OCI-LY3 (cell line): ENCODE results near the gene B3GALNT2.
A peak's percentile ranks its signal among the peaks of the same experiment; 100 is the strongest.

Source experiments
- H2AFZ ChIP-seq: fragments of 200-600, 300-600 bp; shearing (Covaris generic); 2 replicates; pipeline ENCODE4 v1.6.0; 2014; ENCODE audit warnings: antibody characterized with exemption, low read depth, low read length
- H3K27ac ChIP-seq: fragments of 200-600, 300-600 bp; sonication (generic); 2 replicates; pipeline ENCODE4 v1.5.1; 2014; ENCODE audit warnings: mild to moderate bottlenecking, low read length, moderate library complexity, mixed read lengths
- H3K27me3 ChIP-seq: fragments of 200-600, 300-600 bp; sonication (generic); 2 replicates; pipeline ENCODE4 v1.6.1; 2014; ENCODE audit warnings: low read depth, low read length, mixed read lengths
- H3K36me3 ChIP-seq: fragments of 200-600, 300-600 bp; sonication (generic); replicated peaks from 2 replicates; pipeline ENCODE3; 2014; ENCODE audit warnings: low read depth, low read length, mixed read lengths
- H3K4me1 ChIP-seq: fragments of 300-600, 200-600 bp; sonication (generic); 2 replicates; pipeline ENCODE4 v1.6.1; 2014; ENCODE audit warnings: low read length, mixed read lengths
- H3K4me2 ChIP-seq: fragments of 200-600, 300-600 bp; sonication (generic); 2 replicates; pipeline ENCODE4 v1.6.1; 2014; ENCODE audit warnings: low read length, mixed read lengths
- H3K4me3 ChIP-seq: fragments of 300-600, 200-600 bp; sonication (generic); 2 replicates; pipeline ENCODE4 v1.5.1; 2014; ENCODE audit warnings: antibody characterized with exemption, mild to moderate bottlenecking, low read length, moderate library complexity
- H3K79me2 ChIP-seq: fragments of 300-600, 200-600 bp; shearing (Covaris generic); 2 replicates; pipeline ENCODE4 v1.6.1; 2014; ENCODE audit warnings: mild to moderate bottlenecking, low read length, mixed read lengths
- H3K9ac ChIP-seq: fragments of 300-600, 200-600 bp; shearing (Covaris generic); 2 replicates; pipeline ENCODE4 v1.6.0; 2014; ENCODE audit warnings: mild to moderate bottlenecking, low read length, moderate library complexity
- H3K9me3 ChIP-seq: fragments of 200-600, 300-600 bp; shearing (Covaris generic); 2 replicates; pipeline ENCODE4 v1.6.1; 2014; ENCODE audit warnings: low read length, mixed read lengths; ENCODE audit not compliant: insufficient read depth
- H4K20me1 ChIP-seq: fragments of 200-600, 300-600 bp; sonication (generic); 2 replicates; pipeline ENCODE4 v1.6.1; 2016; ENCODE audit warnings: low read length, mixed read lengths; ENCODE audit not compliant: insufficient read depth
- EZH2phosphoT487 ChIP-seq: fragments of 200-600 bp; shearing (Covaris generic); IDR thresholded peaks from 2 replicates; pipeline ENCODE4 v1.6.1; 2018; ENCODE audit warnings: antibody characterized with exemption, mixed run types, low read depth
- TF ChIP-seq, protein P1 (sequence below): fragments of 200-600, 300-600 bp; sonication (generic); IDR thresholded peaks from 2 replicates; pipeline ENCODE4 v1.5.1; 2014; ENCODE audit warnings: antibody characterized with exemption, low read length, low read depth

The B3GALNT2 gene

DNA sequence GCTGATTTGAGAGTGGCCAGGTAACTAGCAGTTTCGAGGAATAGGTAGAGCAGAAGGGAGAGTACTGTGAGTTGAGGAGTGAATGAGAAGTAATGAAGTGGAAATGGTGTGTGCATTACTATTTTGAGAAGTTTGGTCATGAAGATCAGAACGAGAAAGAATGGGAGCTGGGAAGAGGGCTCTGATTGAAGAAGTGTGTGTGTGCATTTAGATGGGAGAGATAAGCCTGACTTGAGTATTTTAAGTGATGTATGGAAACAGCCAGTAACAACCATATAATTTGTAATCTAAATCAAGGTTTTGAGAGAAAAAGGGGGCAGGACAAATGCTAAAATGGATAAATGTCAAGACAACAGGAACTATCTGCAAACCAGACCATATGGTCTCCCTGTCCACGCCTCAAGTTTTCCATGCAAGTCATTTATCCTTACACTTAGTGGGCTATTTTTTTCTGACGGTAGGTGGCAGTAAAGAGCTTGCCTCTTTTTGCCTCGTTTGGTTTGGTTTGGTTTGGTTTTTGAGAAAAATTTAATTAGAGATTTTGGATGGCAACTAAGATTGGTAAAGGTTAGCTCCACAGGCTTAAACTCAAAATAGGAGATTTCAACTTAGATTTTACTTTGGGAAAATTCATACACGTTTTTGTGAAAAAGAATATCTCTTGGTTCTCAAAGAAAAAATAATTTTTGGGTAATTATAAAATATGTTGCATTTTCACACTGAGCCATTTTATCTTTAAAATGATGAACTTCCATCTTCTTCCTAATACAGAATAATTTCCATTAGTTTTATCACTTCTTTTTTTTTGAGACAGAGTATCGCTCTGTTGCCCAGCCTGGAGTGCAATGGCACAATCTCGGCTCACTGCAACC is 9.5 kb upstream of the B3GALNT2 start:
- no peak overlapping the region for H3K9ac ChIP-seq
- no peak overlapping the region for H3K4me3 ChIP-seq
- no peaks in the 10 kb centered on the region for H4K20me1 ChIP-seq
- H3K4me2 ChIP-seq, result no peak overlapping the region
- no peak for TF ChIP-seq EZH2phosphoT487
- TF ChIP-seq, protein P1, sequence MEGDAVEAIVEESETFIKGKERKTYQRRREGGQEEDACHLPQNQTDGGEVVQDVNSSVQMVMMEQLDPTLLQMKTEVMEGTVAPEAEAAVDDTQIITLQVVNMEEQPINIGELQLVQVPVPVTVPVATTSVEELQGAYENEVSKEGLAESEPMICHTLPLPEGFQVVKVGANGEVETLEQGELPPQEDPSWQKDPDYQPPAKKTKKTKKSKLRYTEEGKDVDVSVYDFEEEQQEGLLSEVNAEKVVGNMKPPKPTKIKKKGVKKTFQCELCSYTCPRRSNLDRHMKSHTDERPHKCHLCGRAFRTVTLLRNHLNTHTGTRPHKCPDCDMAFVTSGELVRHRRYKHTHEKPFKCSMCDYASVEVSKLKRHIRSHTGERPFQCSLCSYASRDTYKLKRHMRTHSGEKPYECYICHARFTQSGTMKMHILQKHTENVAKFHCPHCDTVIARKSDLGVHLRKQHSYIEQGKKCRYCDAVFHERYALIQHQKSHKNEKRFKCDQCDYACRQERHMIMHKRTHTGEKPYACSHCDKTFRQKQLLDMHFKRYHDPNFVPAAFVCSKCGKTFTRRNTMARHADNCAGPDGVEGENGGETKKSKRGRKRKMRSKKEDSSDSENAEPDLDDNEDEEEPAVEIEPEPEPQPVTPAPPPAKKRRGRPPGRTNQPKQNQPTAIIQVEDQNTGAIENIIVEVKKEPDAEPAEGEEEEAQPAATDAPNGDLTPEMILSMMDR, result peak; percentile 96
- no peaks in the 10 kb centered on the region for H3K36me3 ChIP-seq
- H3K9me3 ChIP-seq, result no peaks in the 10 kb centered on the region
- H2AFZ ChIP-seq, result no peak overlapping the region
- H3K79me2 ChIP-seq, result no peaks in the 10 kb centered on the region
- H3K4me1 ChIP-seq, result peaks cover 14% of the 10 kb centered on the region
- H3K27ac ChIP-seq, result no peak overlapping the region
- no peaks in the 10 kb centered on the region for H3K27me3 ChIP-seq

DNA sequence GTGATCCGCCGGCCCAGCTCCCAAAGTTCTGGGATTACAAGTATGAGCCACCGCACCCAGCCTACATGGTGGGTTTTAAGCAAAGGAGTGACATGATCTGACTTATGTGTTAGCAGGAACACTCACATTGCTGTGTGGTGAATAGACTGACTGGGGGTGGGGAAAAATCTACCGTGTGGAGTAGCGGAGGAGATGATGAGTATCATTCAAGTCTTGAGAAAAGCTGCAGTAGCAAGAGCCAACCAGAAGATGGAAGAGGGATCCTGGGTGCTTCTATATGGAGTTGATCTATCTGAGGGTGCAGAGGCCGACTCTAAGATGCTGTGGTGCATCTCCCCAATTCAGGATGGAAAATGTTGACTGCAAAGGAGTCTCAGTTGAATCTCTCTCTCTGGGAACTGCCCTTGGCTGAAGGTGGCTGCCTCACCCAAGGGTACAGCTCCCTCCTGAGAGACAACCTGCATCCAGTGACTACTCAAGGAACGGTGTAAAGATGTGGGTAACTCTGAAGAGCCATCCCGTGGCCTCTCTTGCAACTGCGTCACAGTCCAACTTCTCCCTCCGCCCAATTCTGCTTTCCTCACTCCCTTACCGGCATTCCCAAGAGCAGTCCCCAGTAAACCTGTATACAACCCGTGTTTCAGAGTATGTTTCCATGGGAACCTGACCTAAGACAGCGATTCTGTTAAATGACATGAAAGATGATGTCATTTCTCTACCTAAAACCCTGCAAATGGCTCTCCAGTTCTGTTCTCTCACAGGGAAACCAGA is 7.4 kb upstream of the B3GALNT2 start:
- Histone ChIP-seq H3K79me2 (no peaks in the 10 kb centered on the region), H3K36me3 (no peaks in the 10 kb centered on the region), H3K27me3 (no peaks in the 10 kb centered on the region), H3K9ac (no peak overlapping the region), H3K4me3 (no peak overlapping the region), H3K27ac (no peak overlapping the region), H3K9me3 (no peaks in the 10 kb centered on the region), H4K20me1 (no peaks in the 10 kb centered on the region), H3K4me1 (peaks cover 10% of the 10 kb centered on the region), H2AFZ (no peak overlapping the region), H3K4me2 (no peak overlapping the region)
- TF ChIP-seq, protein P1, result no peak
- no peak for TF ChIP-seq EZH2phosphoT487

DNA sequence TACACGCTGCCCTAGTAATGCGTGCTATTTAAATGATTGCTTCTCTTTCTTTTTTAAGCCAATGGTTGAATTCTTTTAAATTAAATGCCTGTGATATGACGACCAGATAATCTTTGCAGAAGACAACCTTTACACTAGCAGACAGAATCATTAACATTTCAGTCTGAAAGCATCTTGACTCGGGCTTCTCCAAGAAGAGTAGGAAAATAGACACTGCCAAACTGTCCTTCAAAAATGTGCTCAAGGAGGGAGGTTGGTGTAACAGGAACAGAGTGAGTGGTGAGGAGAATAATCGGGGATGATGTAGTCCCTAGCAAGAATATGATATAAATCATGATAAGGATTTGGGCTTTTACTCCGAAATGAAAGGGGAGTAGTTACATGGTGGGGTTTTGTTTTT is 6.6 kb upstream of the B3GALNT2 start:
- Histone ChIP-seq H3K4me1 (peaks cover 5% of the 10 kb centered on the region), H4K20me1 (no peaks in the 10 kb centered on the region), H3K27ac (no peak overlapping the region), H3K27me3 (no peaks in the 10 kb centered on the region), H3K79me2 (no peaks in the 10 kb centered on the region; the same call in 1 of the 2 replicates), H2AFZ (no peak overlapping the region), H3K36me3 (no peaks in the 10 kb centered on the region), H3K4me3 (no peak overlapping the region), H3K4me2 (no peak overlapping the region), H3K9ac (no peak overlapping the region), H3K9me3 (no peaks in the 10 kb centered on the region)
- TF ChIP-seq, protein P1, result no peak
- no peak for TF ChIP-seq EZH2phosphoT487

DNA sequence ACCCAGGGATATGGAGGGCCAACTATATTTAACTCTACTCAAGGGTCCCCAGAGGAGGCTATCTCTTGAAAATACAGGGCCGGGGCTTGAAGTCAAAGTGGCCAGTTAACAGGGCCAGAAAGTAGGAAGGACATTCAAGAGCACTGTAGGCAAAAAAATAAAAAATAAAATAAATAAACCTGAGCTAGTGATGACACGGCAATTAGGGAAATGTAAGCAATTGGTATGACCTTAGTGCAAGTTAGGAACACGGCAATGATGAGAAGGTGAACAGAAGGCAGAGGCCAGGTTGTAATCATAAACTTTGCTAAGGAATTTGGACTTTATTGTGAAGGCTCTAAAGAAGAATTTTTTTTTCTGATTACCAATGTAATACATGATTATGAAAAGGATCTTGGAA is 3.4 kb upstream of the B3GALNT2 start:
- no peaks in the 10 kb centered on the region for H3K27me3 ChIP-seq
- no peak overlapping the region for H3K4me3 ChIP-seq
- no peak overlapping the region for H3K27ac ChIP-seq
- H3K4me2 ChIP-seq, result no peak overlapping the region
- TF ChIP-seq, protein P1, result no peak
- no peak for TF ChIP-seq EZH2phosphoT487
- no peak overlapping the region for H2AFZ ChIP-seq
- H3K79me2 ChIP-seq, result peaks cover 18% of the 10 kb centered on the region
- peaks cover 4% of the 10 kb centered on the region for H4K20me1 ChIP-seq
- H3K36me3 ChIP-seq, result no peaks in the 10 kb centered on the region
- no peaks in the 10 kb centered on the region for H3K9me3 ChIP-seq
- no peak overlapping the region for H3K9ac ChIP-seq
- peaks cover 5% of the 10 kb centered on the region for H3K4me1 ChIP-seq
